Lung (tissue), 12 donors: Measurements from ENCODE around the gene CD164L2. TPM values are rescaled to one million over a fixed set of nuclear protein-coding genes. Genes with fewer than 3 reads are reported as not detected.

Experiments used
- ATAC-seq: fragments of 200-7000 bp; cut with Tn5 transposase; one replicate; pipeline ENCODE4 v1.9.1; 2020; ENCODE audit warnings: moderate number of reproducible peaks; ENCODE audit not compliant: insufficient read depth, low FRiP score
- DNase-seq, 3 donors: peaks; one replicate each; pipeline ENCODE4 v3.0.0-alpha.2; 2013 to 2017
- H3K27ac ChIP-seq, 2 donors: one replicate each; pipeline ENCODE4 v1.5.1; 2013; ENCODE audit warnings: mild to moderate bottlenecking in 2 of 2, moderate library complexity in 2 of 2, control low read depth in 1 of 2, inconsistent platforms in 1 of 2, low read depth in 1 of 2, low read length in 1 of 2
- H3K27me3 ChIP-seq, 3 donors: one replicate each; pipeline ENCODE4 v1.5.1; 2013; ENCODE audit warnings: low read length in 2 of 3; ENCODE audit not compliant: control insufficient read depth in 3 of 3, insufficient read depth in 3 of 3
- H3K36me3 ChIP-seq, 4 donors: one replicate each; pipeline ENCODE4 v1.5.1; 2013; ENCODE audit warnings: low read length in 4 of 4, mild to moderate bottlenecking in 1 of 4, moderate library complexity in 1 of 4; ENCODE audit not compliant: control insufficient read depth in 4 of 4, insufficient read depth in 4 of 4
- H3K4me1 ChIP-seq, 5 donors: one replicate each; pipeline ENCODE4 v1.5.1; 2013; ENCODE audit warnings: low read length in 5 of 5, mild to moderate bottlenecking in 2 of 5, moderate library complexity in 1 of 5; ENCODE audit not compliant: control insufficient read depth in 5 of 5, insufficient read depth in 5 of 5
- H3K4me3 ChIP-seq: one replicate; pipeline ENCODE4 v1.5.1; 2013; ENCODE audit warnings: mild to moderate bottlenecking, control low read depth, moderate library complexity
- H3K9ac ChIP-seq, 2 donors: one replicate each; pipeline ENCODE4 v1.5.1; 2013; ENCODE audit warnings: low read length in 2 of 2, control low read depth in 1 of 2; ENCODE audit not compliant: insufficient read depth in 1 of 2
- H3K9me3 ChIP-seq, 4 donors: one replicate each; pipeline ENCODE4 v1.5.1; 2013; ENCODE audit warnings: low read length in 3 of 4, mild to moderate bottlenecking in 1 of 4, moderate library complexity in 1 of 4; ENCODE audit not compliant: control insufficient read depth in 4 of 4, insufficient read depth in 3 of 4
- whole genome bisulfite sequencing, 2 donors: extraction: QIAGEN DNeasy Blood & Tissue Kit; methylation state at CpG; one replicate each; pipeline ENCODE4 v1.1.7; 2013; 5-methylcytosine and 5-hydroxymethylcytosine counted together
- polyA plus RNA-seq, 2 donors: library from polyadenylated mRNA; stranded (reverse); fragments of 200-250 nt; gene quantifications; one replicate each; pipeline ENCODE4 v1.2.1, GENCODE V29; 2013
- total RNA-seq, 2 donors: library from RNA; depleted of rRNA in 1 of 2; stranded (reverse); fragments of >200 nt in 1 of 2; gene quantifications; one replicate each; pipeline ENCODE4 v1.2.1, GENCODE V29; 2014 to 2021
- TF ChIP-seq, protein P1 (sequence below): IDR thresholded peaks from 2 replicates; pipeline ENCODE4 v1.5.1; 2012; ENCODE audit warnings: mild to moderate bottlenecking; ENCODE audit errors: control extremely low read depth, extremely low read depth
- donor health status: control.
- donor health status: control.
- donor health status: Bipolar disorder and iron deficiency.
- donor health status: healthy.
- donor health status: DM: yes; HTN: yes; CAD: no.

CD164L2 gene
- total and polyA plus RNA-seq, 4 donors = 6.3 to 19.8 (median 8.9) TPM

DNA sequence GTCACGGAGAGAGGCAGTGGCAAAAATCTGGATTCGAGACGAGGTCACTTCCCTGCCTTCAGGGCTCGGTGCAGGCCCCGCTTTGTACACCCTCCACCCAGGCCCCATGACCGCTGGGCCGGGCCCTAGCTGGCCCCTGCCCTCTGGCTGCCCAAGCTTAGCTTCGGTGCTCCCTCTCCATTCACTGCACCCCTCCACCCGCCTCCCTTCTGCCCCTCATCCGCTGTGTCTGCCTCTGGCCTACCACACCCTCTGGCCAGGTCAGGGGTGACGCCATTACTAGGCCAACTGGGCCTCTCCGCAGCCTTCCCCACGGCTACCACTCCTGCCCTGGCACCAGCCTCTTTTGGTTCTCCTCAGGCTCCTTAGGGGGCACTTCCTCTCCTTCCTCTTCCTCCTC lies 528 bp upstream of the CD164L2 start:
- TF ChIP-seq, protein P1, sequence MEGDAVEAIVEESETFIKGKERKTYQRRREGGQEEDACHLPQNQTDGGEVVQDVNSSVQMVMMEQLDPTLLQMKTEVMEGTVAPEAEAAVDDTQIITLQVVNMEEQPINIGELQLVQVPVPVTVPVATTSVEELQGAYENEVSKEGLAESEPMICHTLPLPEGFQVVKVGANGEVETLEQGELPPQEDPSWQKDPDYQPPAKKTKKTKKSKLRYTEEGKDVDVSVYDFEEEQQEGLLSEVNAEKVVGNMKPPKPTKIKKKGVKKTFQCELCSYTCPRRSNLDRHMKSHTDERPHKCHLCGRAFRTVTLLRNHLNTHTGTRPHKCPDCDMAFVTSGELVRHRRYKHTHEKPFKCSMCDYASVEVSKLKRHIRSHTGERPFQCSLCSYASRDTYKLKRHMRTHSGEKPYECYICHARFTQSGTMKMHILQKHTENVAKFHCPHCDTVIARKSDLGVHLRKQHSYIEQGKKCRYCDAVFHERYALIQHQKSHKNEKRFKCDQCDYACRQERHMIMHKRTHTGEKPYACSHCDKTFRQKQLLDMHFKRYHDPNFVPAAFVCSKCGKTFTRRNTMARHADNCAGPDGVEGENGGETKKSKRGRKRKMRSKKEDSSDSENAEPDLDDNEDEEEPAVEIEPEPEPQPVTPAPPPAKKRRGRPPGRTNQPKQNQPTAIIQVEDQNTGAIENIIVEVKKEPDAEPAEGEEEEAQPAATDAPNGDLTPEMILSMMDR = no peak
- DNase-seq (no peak), ATAC-seq (no peak)
- H3K36me3 ChIP-seq = no peaks in the 10 kb centered on the region
- H3K27me3 ChIP-seq = no peaks in the 10 kb centered on the region
- H3K9me3 ChIP-seq = no peaks in the 10 kb centered on the region
- H3K9ac ChIP-seq = no peak overlapping the region
- no peak overlapping the region for H3K27ac ChIP-seq
- WGBS, 2 donors = 90 to 91% methylated on average over 13 of the region's 13 CpGs
- peaks cover 0 to 12% (median 0%) of the 10 kb centered on the region in 5 donors for H3K4me1 ChIP-seq
- H3K4me3 ChIP-seq = no peak overlapping the region

- TF ChIP-seq, protein P1 = no peak
- H3K27me3 ChIP-seq = no peaks in the 10 kb centered on the region
- no peaks in the 10 kb centered on the region for H3K9me3 ChIP-seq
- peaks cover 0 to 12% (median 0%) of the 10 kb centered on the region in 5 donors for H3K4me1 ChIP-seq
- no peak overlapping the region for H3K4me3 ChIP-seq
- H3K36me3 ChIP-seq = no peaks in the 10 kb centered on the region
- 81 to 87% methylated on average over 18 of the region's 18 CpGs for WGBS, 2 donors
- no peak overlapping the region for H3K27ac ChIP-seq
- no peak for ATAC-seq
- DNase-seq = no peak
- no peak overlapping the region for H3K9ac ChIP-seq
Measured at GRCh38 chr1:27381969-27382762, 967 bp downstream of the CD164L2 start.

DNA sequence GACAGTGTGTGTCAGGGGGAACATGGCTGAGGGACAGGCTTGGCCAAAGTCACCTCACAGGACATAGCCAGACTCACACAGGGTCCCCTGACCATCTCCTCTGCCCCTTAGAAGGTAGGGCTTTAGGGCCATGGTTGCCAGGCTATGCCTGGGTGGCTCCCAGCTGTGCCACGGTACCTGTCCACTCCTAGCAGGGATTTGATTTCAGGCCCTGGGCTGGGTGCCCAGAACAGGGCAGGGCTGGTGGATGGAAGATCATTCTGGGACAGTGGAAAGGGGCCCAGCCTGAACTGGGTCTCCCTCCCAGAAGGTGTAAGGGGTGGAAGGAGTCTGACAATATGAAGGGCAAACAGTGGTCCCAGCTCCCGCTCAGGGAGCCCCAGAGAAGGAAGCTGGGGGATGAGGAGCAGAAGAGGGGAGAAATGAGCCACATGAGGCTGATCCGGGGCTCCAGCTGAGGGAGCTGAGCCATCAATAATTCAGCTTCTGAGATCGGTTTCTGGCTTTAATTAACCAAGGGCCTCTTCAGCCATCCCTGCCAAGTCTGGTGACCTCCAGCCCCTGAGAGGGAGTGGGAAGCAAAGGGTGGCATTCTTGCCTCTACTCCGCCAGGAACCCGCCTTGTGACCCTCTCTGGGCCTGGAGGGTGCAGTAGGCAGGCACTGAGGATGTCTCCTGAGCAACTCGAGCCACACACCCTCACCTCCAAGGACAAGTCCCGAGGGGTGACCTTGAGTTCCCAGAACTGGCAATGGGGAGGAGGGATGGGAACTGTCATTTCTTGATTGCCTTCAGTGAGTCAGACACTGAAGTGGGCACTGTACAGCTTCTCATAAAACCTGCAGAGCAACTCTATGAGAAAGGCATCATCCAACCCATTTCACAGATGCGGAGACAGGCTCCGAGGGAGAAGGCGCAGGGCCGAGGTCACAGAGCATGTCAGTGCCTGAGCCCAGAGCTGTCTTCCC lies 2.1 kb downstream of the CD164L2 start:
- Histone ChIP-seq H3K4me3 (no peak overlapping the region), H3K9ac (no peak overlapping the region), H3K27ac (no peak overlapping the region), H3K4me1 (peaks cover 0 to 12% (median 0%) of the 10 kb centered on the region in 5 donors), H3K27me3 (no peaks in the 10 kb centered on the region), H3K9me3 (no peaks in the 10 kb centered on the region), H3K36me3 (no peaks in the 10 kb centered on the region)
- TF ChIP-seq, protein P1 = no peak
- DNase-seq (no peak), ATAC-seq (no peak)
- WGBS, 2 donors = 79 to 89% methylated on average over 12 of the region's 12 CpGs
